ENCODE data around the gene PARD3B. TPM values are rescaled to one million over a fixed set of nuclear protein-coding genes. Genes with fewer than 3 reads are reported as not detected.

PARD3B gene
- total RNA-seq, 1 experiment from 2014 or later = 2.0 TPM

GRCh38 chr2:205579335-205579734 lies 1034.1 kb downstream of the PARD3B start:
- no peaks in the 10 kb centered on the region for H3K79me2 ChIP-seq (ENCODE audit: insufficient read depth, low read length)
- no peak overlapping the region for H3K4me3 ChIP-seq (replicated peaks in 1 of 2; ENCODE audit: low read depth in 1 of 2, low read length in 2 of 2)
- intact Hi-C loops (cut with micrococcal nuclease) = no loop called here
- no peaks in the 10 kb centered on the region for H3K9me3 ChIP-seq (ENCODE audit: control insufficient read depth in 1 of 2, insufficient read depth in 1 of 2, low read depth in 1 of 2, low read length in 2 of 2)
- H2AFZ ChIP-seq (ENCODE audit: low read depth, low read length, poor library complexity, severe bottlenecking) = no peak overlapping the region
- ATAC-seq (no peak), DNase-seq (ENCODE audit: low read depth, low spot score) (no peak)
- BruUV-seq (replicated peaks) = no TSS peak
- ChIA-PET POLR2A (no interaction called here), CTCF (no interaction called here), RAD21 (ENCODE audit: low non-redundant PET in 1 of 2, low total read pairs in 2 of 2, uncharacterized antibody in 2 of 2, unreplicated experiment in 2 of 2) (no interaction called here)
- no peaks in the 10 kb centered on the region for H4K20me1 ChIP-seq (ENCODE audit: insufficient read depth)
- TF ChIP-seq SP1 (IDR thresholded peaks at IDR 0.05; ENCODE audit: low read depth) = no peak
- no peak for TF ChIP-seq CTCF (IDR thresholded peaks at IDR 0.05 in 2 of 3, conservative IDR thresholded peaks at IDR 0.05 in 1 of 3; ENCODE audit: borderline replicate concordance in 1 of 3, insufficient read depth in 1 of 3, low read depth in 2 of 3, low read length in 2 of 3)
- TF ChIP-seq EZH2 (IDR thresholded peaks at IDR 0.05) = no peak
- no peak for TF ChIP-seq FOSL1 (IDR thresholded peaks at IDR 0.05; ENCODE audit: low read depth)
- TF ChIP-seq EZH2phosphoT487 (IDR thresholded peaks at IDR 0.05; ENCODE audit: borderline replicate concordance) = no peak
- TF ChIP-seq CEBPB (IDR thresholded peaks at IDR 0.05; ENCODE audit: low read depth) = no peak
- no peak for TF ChIP-seq POLR2AphosphoS5 (IDR thresholded peaks at IDR 0.05; ENCODE audit: low read depth, low read length)
- TF ChIP-seq TCF7L2 (IDR thresholded peaks at IDR 0.05; ENCODE audit: borderline replicate concordance, extremely low read depth, insufficient read depth, insufficient read length) = no peak
- TF ChIP-seq ZBTB33 (IDR thresholded peaks at IDR 0.05; ENCODE audit: extremely low read depth, insufficient replicate concordance, low read length) = no peak
- no peak for TF ChIP-seq ATF3 (IDR thresholded peaks at IDR 0.05)
- TF ChIP-seq SRF (IDR thresholded peaks at IDR 0.05; ENCODE audit: low read depth) = no peak
- no peak for TF ChIP-seq POLR2A (IDR thresholded peaks at IDR 0.05; ENCODE audit: borderline replicate concordance, extremely low read depth, insufficient read depth, insufficient read length)
- TF ChIP-seq EGR1 (IDR thresholded peaks at IDR 0.05; ENCODE audit: low read depth) = no peak
- no peak overlapping the region for H3K4me2 ChIP-seq (ENCODE audit: low read length)
- H3K9ac ChIP-seq (ENCODE audit: low read length) = no peak overlapping the region
- H3K9me2 ChIP-seq (ENCODE audit: insufficient read depth) = no peaks in the 10 kb centered on the region
- H3K27me3 ChIP-seq (ENCODE audit: insufficient read depth, low read length) = no peaks in the 10 kb centered on the region
- no peak overlapping the region for H3K27ac ChIP-seq (ENCODE audit: low read depth, low read length)
- H3K4me1 ChIP-seq (ENCODE audit: control insufficient read depth in 1 of 2, insufficient read depth in 2 of 2, low read length in 2 of 2) = no peaks in the 10 kb centered on the region
- H3K36me3 ChIP-seq (ENCODE audit: control insufficient read depth in 1 of 2, insufficient read depth in 2 of 2, low read length in 2 of 2) = no peaks in the 10 kb centered on the region
